ENCODE measurements around the gene REV1. TPM values are rescaled to one million over a fixed set of nuclear protein-coding genes. Genes with fewer than 3 reads are reported as not detected.

The REV1 gene
- total and polyA plus RNA-seq, 2 of the 4 experiments (the other 2 are of a cell fraction): 13.4 to 30.1 TPM

DNA sequence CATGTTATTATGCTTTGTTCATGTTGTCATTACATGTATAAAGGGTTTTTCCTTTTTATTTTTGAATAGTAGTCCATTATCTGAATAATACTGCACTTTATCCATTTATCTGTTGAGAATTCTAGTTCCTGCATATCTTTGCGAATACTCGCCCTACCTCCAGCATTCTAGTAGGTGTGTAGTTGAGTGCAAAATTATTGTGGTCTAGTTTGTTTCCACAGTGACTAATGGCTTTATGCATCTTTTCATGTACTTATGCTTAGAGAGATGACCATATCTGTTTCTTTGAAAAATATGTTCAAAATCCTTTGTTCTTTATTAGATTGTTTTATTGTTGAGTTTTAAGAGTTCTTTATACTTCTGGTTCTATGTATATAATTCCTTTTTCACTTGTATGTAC is 103.8 kb downstream of the REV1 start:
- Histone ChIP-seq H2BK20ac (ENCODE audit: low read depth, low read length) (no peak overlapping the region), H2BK15ac (ENCODE audit: low read depth, low read length) (no peak overlapping the region), H3K4ac (ENCODE audit: low read depth, low read length) (no peak overlapping the region), H2AFZ (replicated peaks; ENCODE audit: low read length, poor library complexity) (no peak overlapping the region), H3K56ac (ENCODE audit: extremely low read depth, insufficient read depth, low read length) (no peak overlapping the region), H3K9me1 (ENCODE audit: insufficient read depth, low read length) (peaks cover 5% of the 10 kb centered on the region), H2BK120ac (ENCODE audit: low read depth, low read length) (no peak overlapping the region), H2AK9ac (replicated peaks; ENCODE audit: low read depth, low read length, poor library complexity) (no peak overlapping the region), H3K14ac (replicated peaks; ENCODE audit: low read depth, low read length) (no peak overlapping the region), H3K27ac (ENCODE audit: insufficient read depth, low read length) (no peak overlapping the region), H2AK5ac (ENCODE audit: low read depth, low read length) (no peak overlapping the region), H3K36me3 (ENCODE audit: control insufficient read depth, insufficient read depth, low read length) (peaks cover 22% of the 10 kb centered on the region), H3K27me3 (ENCODE audit: control insufficient read depth, insufficient read depth, low read length) (no peaks in the 10 kb centered on the region), H3K18ac (ENCODE audit: low read depth, low read length) (no peak overlapping the region), H3K4me3 (ENCODE audit: insufficient read depth, low read depth, low read length) (no peak overlapping the region), H4K20me1 (ENCODE audit: insufficient read depth, low read length) (no peaks in the 10 kb centered on the region), H3K9ac (ENCODE audit: low read depth, low read length) (no peak overlapping the region), H3K79me1 (ENCODE audit: low read depth in 1 of 2, low read length in 2 of 2) (peaks cover 13% of the 10 kb centered on the region in 2 experiments), H4K8ac (ENCODE audit: low read depth in 2 of 2, low read length in 2 of 2) (no peak overlapping the region), H3K4me2 (ENCODE audit: low read depth, low read length) (no peak overlapping the region), H4K5ac (ENCODE audit: low read depth, low read length) (no peak overlapping the region), H3K4me1 (ENCODE audit: control insufficient read depth, insufficient read depth, low read length) (no peaks in the 10 kb centered on the region), H4K91ac (ENCODE audit: insufficient read depth, low read depth, low read length) (no peak overlapping the region), H2BK5ac (ENCODE audit: low read depth, low read length, poor library complexity, severe bottlenecking) (no peak overlapping the region), H3K9me3 (ENCODE audit: control insufficient read depth, insufficient read depth, low read length) (no peaks in the 10 kb centered on the region), H3K23ac (ENCODE audit: low read depth, low read length) (no peak overlapping the region; the same call in 1 of the 2 replicates)
- no CpG with 5 or more reads among the region's 2 CpGs for WGBS, 2 experiments (ENCODE audit: extremely low coverage in 2 of 2, insufficient read length in 1 of 2)
- TF ChIP-seq RAD21 (IDR thresholded peaks at IDR 0.05; ENCODE audit: low read length) (no peak), RCOR1 (IDR thresholded peaks at IDR 0.05; ENCODE audit: insufficient replicate concordance, low read length) (no peak), MXI1 (IDR thresholded peaks at IDR 0.05; ENCODE audit: borderline replicate concordance, low read depth, low read length) (no peak), CEBPB (IDR thresholded peaks at IDR 0.05; ENCODE audit: low read depth, low read length) (no peak), NFE2L2 (IDR thresholded peaks at IDR 0.05; ENCODE audit: low read depth, low read length) (no peak)
- TF ChIP-seq, protein P1, sequence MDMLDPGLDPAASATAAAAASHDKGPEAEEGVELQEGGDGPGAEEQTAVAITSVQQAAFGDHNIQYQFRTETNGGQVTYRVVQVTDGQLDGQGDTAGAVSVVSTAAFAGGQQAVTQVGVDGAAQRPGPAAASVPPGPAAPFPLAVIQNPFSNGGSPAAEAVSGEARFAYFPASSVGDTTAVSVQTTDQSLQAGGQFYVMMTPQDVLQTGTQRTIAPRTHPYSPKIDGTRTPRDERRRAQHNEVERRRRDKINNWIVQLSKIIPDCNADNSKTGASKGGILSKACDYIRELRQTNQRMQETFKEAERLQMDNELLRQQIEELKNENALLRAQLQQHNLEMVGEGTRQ (IDR thresholded peaks at IDR 0.05; ENCODE audit: low read depth, low read length): no peak
- TF ChIP-seq, protein P2, sequence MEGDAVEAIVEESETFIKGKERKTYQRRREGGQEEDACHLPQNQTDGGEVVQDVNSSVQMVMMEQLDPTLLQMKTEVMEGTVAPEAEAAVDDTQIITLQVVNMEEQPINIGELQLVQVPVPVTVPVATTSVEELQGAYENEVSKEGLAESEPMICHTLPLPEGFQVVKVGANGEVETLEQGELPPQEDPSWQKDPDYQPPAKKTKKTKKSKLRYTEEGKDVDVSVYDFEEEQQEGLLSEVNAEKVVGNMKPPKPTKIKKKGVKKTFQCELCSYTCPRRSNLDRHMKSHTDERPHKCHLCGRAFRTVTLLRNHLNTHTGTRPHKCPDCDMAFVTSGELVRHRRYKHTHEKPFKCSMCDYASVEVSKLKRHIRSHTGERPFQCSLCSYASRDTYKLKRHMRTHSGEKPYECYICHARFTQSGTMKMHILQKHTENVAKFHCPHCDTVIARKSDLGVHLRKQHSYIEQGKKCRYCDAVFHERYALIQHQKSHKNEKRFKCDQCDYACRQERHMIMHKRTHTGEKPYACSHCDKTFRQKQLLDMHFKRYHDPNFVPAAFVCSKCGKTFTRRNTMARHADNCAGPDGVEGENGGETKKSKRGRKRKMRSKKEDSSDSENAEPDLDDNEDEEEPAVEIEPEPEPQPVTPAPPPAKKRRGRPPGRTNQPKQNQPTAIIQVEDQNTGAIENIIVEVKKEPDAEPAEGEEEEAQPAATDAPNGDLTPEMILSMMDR (conservative IDR thresholded peaks at IDR 0.05; ENCODE audit: low read depth, low read length): no peak
- ATAC-seq (ENCODE audit: low read depth): no peak
- intact Hi-C loops (cut with micrococcal nuclease): no loop called here
- in situ Hi-C loops (cut with MboI; ENCODE audit: low sequenced_read_pairs): no loop called here
- POLR2A ChIA-PET (ENCODE audit: unreplicated experiment): no interaction called here
- no TSS peak for BruUV-seq (replicated peaks)
- CTCF ChIA-PET: interaction anchor here (0.7 kb wide), 1 partner anchor 33 kb away, joined by 3 read pairs; no protein-coding TSS in a partner anchor
- DNase-seq: peak; percentile 28
- dilution Hi-C loops (cut with HindIII; ENCODE audit: low sequenced_read_pairs, unreplicated experiment): no loop called here
